Ureter (tissue), 1 donor: ENCODE data around the gene KRT86. TPM values are rescaled to one million over a fixed set of nuclear protein-coding genes. Genes with fewer than 3 reads are reported as not detected.

Experiments used
- DNase-seq: peaks from one replicate; pipeline ENCODE4 v3.0.0-alpha.2; 2020; ENCODE audit warnings: low spot score
- total RNA-seq: library from RNA; stranded (reverse); gene quantifications from one replicate; pipeline ENCODE4 v1.2.4, GENCODE V29; 2023
- donor health status: DM: yes; HTN: yes; CAD: no.

KRT86 gene
- total RNA-seq, 1 donor from 2014 or later = 0.62 TPM

DNA sequence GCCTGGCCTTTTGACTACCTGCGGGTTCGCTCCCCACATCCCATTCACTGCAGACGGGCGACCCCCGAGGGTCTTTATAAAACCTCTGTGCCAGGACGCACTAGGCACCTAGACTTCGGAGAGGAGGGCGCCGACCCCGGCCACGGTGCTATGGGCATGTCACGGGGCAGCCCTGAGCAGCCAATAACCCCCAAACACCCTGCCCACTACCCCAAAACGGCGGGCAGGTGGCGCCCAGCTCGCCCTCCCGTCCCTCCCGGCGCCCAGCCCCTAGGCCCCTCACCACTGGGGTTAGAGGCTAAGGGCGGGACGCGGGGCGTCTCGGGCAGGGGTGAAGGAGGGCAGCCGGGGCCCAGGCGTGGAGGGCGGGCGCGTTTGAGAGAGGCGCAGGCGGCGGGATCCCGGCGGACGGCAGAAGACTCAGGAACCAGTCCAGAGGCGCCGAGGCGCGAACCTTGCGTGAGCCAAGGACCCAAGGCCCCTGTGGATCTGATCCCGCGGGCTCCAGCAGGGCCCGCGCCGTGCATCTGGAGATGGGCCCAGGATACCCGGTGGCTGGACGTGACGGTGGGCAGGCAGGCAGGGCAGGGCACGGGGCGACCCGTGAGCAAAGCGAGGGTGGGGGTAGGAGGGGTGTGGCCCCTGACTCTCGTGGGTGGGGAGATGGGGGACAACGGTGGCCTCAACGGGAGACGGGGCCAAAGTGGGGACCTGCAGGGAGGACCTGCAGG is 81.8 kb downstream of the KRT86 start:
- no peak for DNase-seq

- no peak for DNase-seq
These were observed 82.5 kb downstream of the KRT86 start for GRCh38 chr12:52356762-52357580.

Other genes starting within 250 kb of the KRT86 start
- 79.2 TPM for gene NR4A1, start 223.2 kb upstream of the KRT86 start, total RNA-seq
- 27.2 TPM for gene ATG101, start 204.7 kb upstream of the KRT86 start, total RNA-seq
- 0.78 TPM for gene SMIM41, start 194.9 kb upstream of the KRT86 start, total RNA-seq
- 4.6 TPM for gene KRT80, start 82.6 kb upstream of the KRT86 start, total RNA-seq
- gene KRT7, start 41.4 kb upstream of the KRT86 start, total RNA-seq = 2,511 TPM
- gene KRT81, start 16.9 kb downstream of the KRT86 start, total RNA-seq = not detected
- not detected for gene KRT83, start 46.8 kb downstream of the KRT86 start, total RNA-seq
- gene KRT85, start 92.8 kb downstream of the KRT86 start, total RNA-seq = not detected
- gene KRT84, start 111.0 kb downstream of the KRT86 start, total RNA-seq = not detected
- gene KRT82, start 131.7 kb downstream of the KRT86 start, total RNA-seq = not detected
- gene KRT75, start 159.7 kb downstream of the KRT86 start, total RNA-seq = not detected
- gene KRT6B, start 177.5 kb downstream of the KRT86 start, total RNA-seq = 0.36 TPM
- gene KRT6C, start 199.2 kb downstream of the KRT86 start, total RNA-seq = 0.39 TPM
- 28.7 TPM for gene KRT6A, start 218.6 kb downstream of the KRT86 start, total RNA-seq
- 388 TPM for gene KRT5, start 245.7 kb downstream of the KRT86 start, total RNA-seq